Mesothelial cell of epicardium (in vitro differentiated cells): ENCODE measurements around the gene ABLIM3. TPM values are rescaled to one million over a fixed set of nuclear protein-coding genes. Genes with fewer than 3 reads are reported as not detected.

ENCODE experiments used
- DNase-seq, 2 experiments: peaks; one replicate each; pipeline ENCODE4 v3.0.0; 2021; ENCODE audit warnings: low spot score in 2 of 2; ENCODE audit not compliant: unreplicated experiment in 2 of 2
- H3K27ac Mint-ChIP-seq: 2 replicates; pipeline ENCODE4 v1.8.0; 2021; ENCODE audit warnings: mixed read lengths
- H3K27me3 Mint-ChIP-seq: 2 replicates; pipeline ENCODE4 v1.8.0; 2021; ENCODE audit warnings: low read depth, mixed read lengths
- H3K36me3 Mint-ChIP-seq: 2 replicates; pipeline ENCODE4 v1.8.0; 2021; ENCODE audit warnings: mixed read lengths
- H3K4me1 Mint-ChIP-seq: 2 replicates; pipeline ENCODE4 v1.8.0; 2021; ENCODE audit warnings: mixed read lengths
- H3K4me3 Mint-ChIP-seq: 2 replicates; pipeline ENCODE4 v1.8.0; 2021; ENCODE audit warnings: mild to moderate bottlenecking, moderate library complexity, mixed read lengths
- H3K9me3 Mint-ChIP-seq: 2 replicates; pipeline ENCODE4 v1.8.0; 2021; ENCODE audit warnings: mixed read lengths
- total RNA-seq: library from RNA; stranded (reverse); gene quantifications from 3 replicates; pipeline ENCODE4 v1.2.1, GENCODE V29; 2021
- TF ChIP-seq, protein P1 (sequence below): fragments of 200-600 bp; sonication (generic); IDR thresholded peaks from one replicate; pipeline ENCODE4 v1.5.0; 2021; ENCODE audit warnings: antibody characterized with exemption; ENCODE audit not compliant: unreplicated experiment

Gene ABLIM3
- total RNA-seq, 1 donor from 2014 or later, result 0.27 TPM

DNA sequence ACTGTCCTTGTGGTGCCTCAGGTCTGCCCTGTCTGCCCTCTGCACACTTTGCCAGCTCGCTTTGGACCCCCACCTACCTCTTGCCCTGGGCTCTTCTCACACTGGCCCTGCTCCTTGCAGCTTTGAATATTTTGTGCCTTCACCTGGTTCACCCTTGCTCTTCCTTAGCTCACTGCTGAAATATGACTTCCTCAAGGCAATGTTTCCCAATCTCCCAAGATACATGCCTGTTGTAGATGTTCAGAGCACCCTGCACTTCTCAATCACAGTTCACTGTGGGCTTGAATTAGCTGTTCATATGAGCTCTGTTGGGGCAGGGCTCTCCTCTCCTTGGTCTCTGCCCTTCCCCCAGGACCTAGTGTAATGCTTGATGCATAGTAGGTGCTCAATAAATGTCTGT lies 138.4 kb downstream of the ABLIM3 start:
- Mint-ChIP-seq H3K27ac (no peak overlapping the region), H3K4me1 (no peaks in the 10 kb centered on the region), H3K4me3 (no peak overlapping the region), H3K9me3 (no peaks in the 10 kb centered on the region), H3K36me3 (no peaks in the 10 kb centered on the region), H3K27me3 (peaks cover 56% of the 10 kb centered on the region)
- DNase-seq, result no peak
- TF ChIP-seq, protein P1, sequence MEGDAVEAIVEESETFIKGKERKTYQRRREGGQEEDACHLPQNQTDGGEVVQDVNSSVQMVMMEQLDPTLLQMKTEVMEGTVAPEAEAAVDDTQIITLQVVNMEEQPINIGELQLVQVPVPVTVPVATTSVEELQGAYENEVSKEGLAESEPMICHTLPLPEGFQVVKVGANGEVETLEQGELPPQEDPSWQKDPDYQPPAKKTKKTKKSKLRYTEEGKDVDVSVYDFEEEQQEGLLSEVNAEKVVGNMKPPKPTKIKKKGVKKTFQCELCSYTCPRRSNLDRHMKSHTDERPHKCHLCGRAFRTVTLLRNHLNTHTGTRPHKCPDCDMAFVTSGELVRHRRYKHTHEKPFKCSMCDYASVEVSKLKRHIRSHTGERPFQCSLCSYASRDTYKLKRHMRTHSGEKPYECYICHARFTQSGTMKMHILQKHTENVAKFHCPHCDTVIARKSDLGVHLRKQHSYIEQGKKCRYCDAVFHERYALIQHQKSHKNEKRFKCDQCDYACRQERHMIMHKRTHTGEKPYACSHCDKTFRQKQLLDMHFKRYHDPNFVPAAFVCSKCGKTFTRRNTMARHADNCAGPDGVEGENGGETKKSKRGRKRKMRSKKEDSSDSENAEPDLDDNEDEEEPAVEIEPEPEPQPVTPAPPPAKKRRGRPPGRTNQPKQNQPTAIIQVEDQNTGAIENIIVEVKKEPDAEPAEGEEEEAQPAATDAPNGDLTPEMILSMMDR, result no peak

DNA sequence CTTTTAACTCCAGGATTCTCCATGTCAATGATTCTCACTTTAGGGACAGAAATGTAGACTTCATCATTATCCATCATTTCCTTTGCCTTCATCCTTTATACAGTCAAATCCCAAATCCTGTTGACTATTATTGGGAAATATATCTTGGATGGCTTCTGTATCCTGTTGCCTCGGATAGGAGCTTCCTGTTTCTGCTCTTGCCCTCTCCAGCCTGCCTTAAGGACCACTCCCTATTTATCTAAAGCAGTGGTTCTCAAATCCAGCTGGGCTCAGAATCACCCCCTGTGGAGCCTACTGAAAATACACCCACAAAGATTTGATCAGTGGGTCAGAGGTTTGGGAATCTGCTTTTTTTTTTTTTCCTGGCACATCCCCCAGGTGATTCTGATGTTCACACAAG lies 138.8 kb downstream of the ABLIM3 start:
- H3K9me3 Mint-ChIP-seq, result no peaks in the 10 kb centered on the region
- no peaks in the 10 kb centered on the region for H3K36me3 Mint-ChIP-seq
- peaks cover 52% of the 10 kb centered on the region for H3K27me3 Mint-ChIP-seq
- TF ChIP-seq, protein P1, result no peak
- no peak overlapping the region for H3K4me3 Mint-ChIP-seq
- no peaks in the 10 kb centered on the region for H3K4me1 Mint-ChIP-seq
- no peak for DNase-seq
- H3K27ac Mint-ChIP-seq, result no peak overlapping the region

DNA sequence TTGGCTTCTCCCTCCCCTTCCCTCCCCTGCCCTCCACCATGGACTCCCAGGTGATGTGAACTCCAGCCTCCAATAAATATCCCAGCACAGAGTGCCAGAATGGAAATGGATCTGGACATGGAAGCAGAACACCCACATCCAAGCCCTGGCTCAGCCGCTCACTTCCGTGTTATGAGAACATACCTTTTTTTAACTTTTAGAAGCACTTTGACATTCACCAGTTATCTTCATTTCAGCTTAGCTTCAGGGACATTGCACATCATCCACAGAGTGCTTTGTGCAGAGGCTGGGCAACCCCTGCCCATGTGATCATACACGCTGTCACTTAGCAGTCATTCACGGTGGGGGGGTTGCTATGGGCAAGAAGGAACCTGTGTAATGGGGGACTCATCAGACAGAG lies 139.5 kb downstream of the ABLIM3 start:
- Mint-ChIP-seq H3K4me3 (no peak overlapping the region), H3K27me3 (peaks cover 46% of the 10 kb centered on the region)

DNA sequence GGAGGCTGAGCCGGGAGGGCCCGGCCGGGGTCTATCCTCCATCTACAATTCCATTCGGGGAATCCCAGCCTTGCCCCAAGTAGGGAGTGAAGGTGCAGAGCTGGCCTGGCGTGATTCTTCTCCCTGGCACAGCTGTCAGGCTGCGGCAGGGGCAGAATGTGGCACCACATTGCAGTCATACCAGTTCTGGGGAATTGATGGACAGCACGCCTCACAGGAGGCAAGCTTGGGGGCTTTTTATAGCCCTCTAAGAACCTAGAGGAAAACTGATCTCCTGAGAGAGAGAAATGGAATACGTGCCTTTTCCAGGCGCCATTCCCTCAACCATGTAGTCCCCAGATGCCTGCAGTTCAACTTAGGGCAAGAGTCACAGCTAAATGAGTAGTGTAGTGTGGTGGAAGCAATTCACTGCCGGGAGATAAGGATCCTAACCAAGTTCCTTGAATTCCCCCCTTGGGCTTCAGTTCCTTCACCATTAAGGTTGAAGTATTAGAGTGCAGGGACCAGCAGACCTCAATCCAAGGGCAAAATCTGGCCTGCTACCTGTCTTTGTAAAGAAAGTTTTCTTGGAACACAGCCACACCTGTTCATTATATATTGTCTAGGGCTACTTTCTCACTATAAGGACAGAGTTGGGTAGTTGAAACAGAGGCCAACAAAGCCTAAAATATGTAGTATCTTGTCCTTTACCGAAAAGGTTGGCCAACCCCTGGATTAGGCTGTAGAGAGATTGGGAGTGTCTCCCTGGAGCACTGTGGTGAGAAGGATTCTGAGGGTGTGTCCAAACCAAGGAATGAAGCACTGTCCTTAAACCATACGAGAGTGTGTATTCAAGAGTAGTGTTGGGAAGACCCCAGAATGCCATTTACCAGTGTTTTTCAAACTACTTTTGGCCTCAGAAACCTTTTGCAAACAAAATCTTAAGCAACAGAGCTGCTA lies 141.0 kb downstream of the ABLIM3 start:
- Mint-ChIP-seq H3K9me3 (no peaks in the 10 kb centered on the region), H3K27ac (no peak overlapping the region), H3K36me3 (no peaks in the 10 kb centered on the region), H3K27me3 (peaks cover 31% of the 10 kb centered on the region), H3K4me3 (no peak overlapping the region), H3K4me1 (no peaks in the 10 kb centered on the region)
- TF ChIP-seq, protein P1, result no peak
- no peak for DNase-seq

More for the DNA sequence above, 139.5 kb downstream of the ABLIM3 start:
- Mint-ChIP-seq H3K4me1 (no peaks in the 10 kb centered on the region), H3K9me3 (no peaks in the 10 kb centered on the region), H3K27ac (no peak overlapping the region), H3K36me3 (no peaks in the 10 kb centered on the region)
- TF ChIP-seq, protein P1, result no peak
- no peak for DNase-seq

DNA sequence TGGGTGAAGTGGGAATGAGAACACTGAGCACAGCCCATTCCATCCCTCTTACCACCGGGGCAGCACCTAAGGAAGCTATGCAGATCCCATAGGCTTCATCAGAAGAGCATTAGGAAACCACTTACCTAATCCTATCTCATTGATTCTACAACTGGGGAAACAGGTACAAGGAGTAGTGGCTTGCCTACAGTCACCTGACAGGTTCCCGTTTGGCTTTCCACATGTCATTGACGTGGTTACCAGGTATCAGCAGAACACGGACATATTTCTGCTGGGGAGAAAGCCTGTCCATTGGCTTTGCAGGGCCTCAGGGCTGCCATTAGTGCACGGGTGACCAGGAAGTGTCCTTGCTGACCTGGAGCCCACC lies 141.7 kb downstream of the ABLIM3 start:
- Mint-ChIP-seq H3K4me1 (no peaks in the 10 kb centered on the region), H3K36me3 (no peaks in the 10 kb centered on the region), H3K9me3 (no peaks in the 10 kb centered on the region), H3K27ac (no peak overlapping the region), H3K4me3 (no peak overlapping the region), H3K27me3 (peaks cover 24% of the 10 kb centered on the region)
- TF ChIP-seq, protein P1, result no peak
- DNase-seq, result no peak
